Measurements from ENCODE around the gene HPS6.

HPS6 gene

DNA sequence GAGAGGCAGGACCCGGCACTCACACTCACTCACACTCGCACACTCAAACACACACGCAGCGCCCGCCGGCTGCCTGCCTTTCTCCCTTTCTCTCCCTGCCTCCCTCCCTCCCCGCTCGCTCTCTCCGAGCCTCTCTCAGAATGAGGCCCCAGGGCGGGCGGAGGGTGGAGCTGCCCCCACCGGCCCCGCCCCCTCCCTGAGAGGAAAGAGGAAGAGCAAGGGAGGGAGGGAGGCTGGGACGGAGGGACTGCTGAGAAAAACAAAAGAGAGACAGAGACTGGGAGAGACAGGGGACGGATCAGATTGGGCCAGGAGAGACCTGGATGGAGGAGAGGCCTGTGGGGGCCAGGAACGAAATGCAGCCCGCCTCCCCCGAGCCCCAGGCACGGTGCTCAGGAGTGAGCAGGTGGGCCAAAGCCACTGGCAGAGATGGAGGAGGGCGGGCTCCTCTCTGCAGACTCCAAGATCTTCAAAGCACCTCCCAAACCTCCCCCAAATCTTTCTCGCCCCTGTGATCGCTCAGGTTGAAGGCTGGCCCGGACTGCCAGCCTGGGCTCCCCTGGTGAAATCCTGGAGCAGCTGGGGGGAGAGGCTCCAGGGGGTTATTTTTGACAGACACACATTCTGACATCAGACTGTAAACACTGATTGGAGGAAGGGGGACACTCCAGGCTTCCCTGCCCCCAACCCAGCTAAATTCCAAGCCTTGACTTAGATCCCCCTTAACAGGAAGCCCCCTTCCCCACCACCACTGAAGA is 49.9 kb downstream of the HPS6 start:
- in situ Hi-C loops (cut with HindIII; ENCODE audit: low pct_unique_long_range_greater_than_20kb, low sequenced_read_pairs): no loop called here
- no peak for TF ChIP-seq JUND (IDR thresholded peaks at IDR 0.05; ENCODE audit: low read depth)
- peak; percentile 74 to 95 for DNase-seq (ENCODE audit: low read depth in 1 of 2, low spot score in 1 of 2)

DNA sequence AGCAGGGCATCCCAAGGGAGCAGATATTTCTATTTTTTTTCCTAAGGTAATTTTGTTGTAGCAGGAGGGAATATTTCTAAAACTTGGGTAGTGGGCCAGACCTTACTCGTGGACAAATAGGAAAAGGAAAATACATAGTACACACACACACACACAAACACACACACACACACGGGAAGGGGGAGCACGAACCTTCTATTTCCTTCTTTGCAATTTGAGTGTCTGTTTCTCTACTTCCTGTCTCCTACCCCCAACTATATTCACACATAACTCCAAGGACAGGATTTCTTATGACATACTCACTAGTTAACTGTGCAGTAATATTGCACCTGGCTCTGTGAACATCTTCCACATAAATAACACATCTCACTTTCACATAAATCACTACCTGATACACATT is 50.6 kb downstream of the HPS6 start:
- DNase-seq (ENCODE audit: low read depth in 1 of 2, low spot score in 1 of 2): no peak
- TF ChIP-seq JUND (IDR thresholded peaks at IDR 0.05; ENCODE audit: low read depth): no peak
- in situ Hi-C loops (cut with HindIII; ENCODE audit: low pct_unique_long_range_greater_than_20kb, low sequenced_read_pairs): no loop called here

DNA sequence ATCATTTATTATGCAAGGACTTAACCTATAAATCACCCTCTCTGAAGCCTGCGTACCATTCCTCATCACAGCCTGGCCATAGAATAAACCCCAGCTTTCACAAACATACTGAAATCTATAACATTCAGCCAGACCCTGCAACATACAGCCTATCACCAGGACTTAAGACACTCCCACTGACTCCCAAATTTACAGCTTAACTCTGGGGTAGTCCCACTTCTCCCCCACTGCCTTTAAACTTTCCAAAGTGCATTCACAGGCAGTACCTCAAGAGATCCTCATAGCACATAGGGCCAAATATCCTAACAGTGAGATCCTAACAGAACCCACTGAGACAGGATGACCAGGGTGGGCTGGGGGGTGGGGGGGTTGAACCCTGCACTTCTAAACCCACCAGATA is 51.5 kb downstream of the HPS6 start:
- in situ Hi-C loops (cut with HindIII; ENCODE audit: low pct_unique_long_range_greater_than_20kb, low sequenced_read_pairs): no loop called here
- no peak for DNase-seq (ENCODE audit: low read depth in 1 of 2, low spot score in 1 of 2)
- TF ChIP-seq JUND (IDR thresholded peaks at IDR 0.05; ENCODE audit: low read depth): no peak

Measured in T47D (cell line).